IMR-90 (cell line): ENCODE measurements around the gene MIER2. TPM values are rescaled to one million over a fixed set of nuclear protein-coding genes. Genes with fewer than 3 reads are reported as not detected.

Source experiments
- ATAC-seq: fragments of 200-7000 bp; cut with Tn5 transposase; 2 replicates; pipeline ENCODE4 v1.9.1; 2020; ENCODE audit warnings: low read depth, mild to moderate bottlenecking, moderate library complexity
- BruUV-seq: library from RNA; stranded (reverse); fragments of 400-500 nt; replicated peaks from 2 replicates; lab custom pipeline; 2021; lab: Mats Ljungman, UMichigan
- CTCF ChIA-PET: fragments of 300-600 bp; formaldehyde crosslinking; extraction: SDS; loops from one replicate; lab custom pipeline; 2021; ENCODE audit warnings: antibody characterized with exemption; lab: Yijun Ruan, JAX
- POLR2A ChIA-PET: fragments of 300-600 bp; sonication (Branson Sonifier 250); formaldehyde crosslinking; loops from one replicate; lab custom pipeline; 2022; ENCODE audit warnings: antibody characterized with exemption; ENCODE audit not compliant: unreplicated experiment; lab: Charles Lee
- DNase-seq: peaks from one replicate; pipeline ENCODE4 v3.0.0; 2013
- H2AFZ ChIP-seq: replicated peaks from 2 replicates; pipeline ENCODE3; 2013; ENCODE audit warnings: low read length, mild to moderate bottlenecking; ENCODE audit not compliant: poor library complexity
- H2AK5ac ChIP-seq: 2 replicates; pipeline ENCODE4 v1.6.1; 2013; ENCODE audit warnings: low read depth, low read length, inconsistent platforms
- H2AK9ac ChIP-seq: replicated peaks from 2 replicates; pipeline ENCODE3; 2013; ENCODE audit warnings: mild to moderate bottlenecking, low read depth, low read length, moderate library complexity; ENCODE audit not compliant: poor library complexity
- H2BK120ac ChIP-seq: 2 replicates; pipeline ENCODE4 v1.6.1; 2013; ENCODE audit warnings: low read depth, low read length, inconsistent platforms
- H2BK15ac ChIP-seq: 3 replicates; pipeline ENCODE4 v1.6.1; 2013; ENCODE audit warnings: low read depth, low read length, inconsistent platforms
- H2BK20ac ChIP-seq: 2 replicates; pipeline ENCODE4 v1.6.1; 2013; ENCODE audit warnings: low read depth, mild to moderate bottlenecking, inconsistent platforms, low read length, moderate library complexity
- H2BK5ac ChIP-seq: 2 replicates; pipeline ENCODE4 v1.6.1; 2013; ENCODE audit warnings: mild to moderate bottlenecking, low read depth, low read length, inconsistent platforms; ENCODE audit not compliant: poor library complexity, severe bottlenecking
- H3K14ac ChIP-seq: replicated peaks from 2 replicates; pipeline ENCODE4 v1.6.1; 2013; ENCODE audit warnings: low read depth, low read length, inconsistent platforms
- H3K18ac ChIP-seq: 2 replicates; pipeline ENCODE4 v1.6.1; 2013; ENCODE audit warnings: low read depth, low read length, control low read depth
- H3K23ac ChIP-seq: 2 replicates; pipeline ENCODE4 v1.6.1; 2013; ENCODE audit warnings: low read depth, low read length, inconsistent platforms
- H3K27ac ChIP-seq: 2 replicates; pipeline ENCODE4 v1.5.1; 2013; ENCODE audit warnings: mild to moderate bottlenecking, control low read depth, low read length; ENCODE audit not compliant: insufficient read depth
- H3K27me3 ChIP-seq: 2 replicates; pipeline ENCODE4 v1.6.1; 2013; ENCODE audit warnings: low read length; ENCODE audit not compliant: control insufficient read depth, insufficient read depth
- H3K36me3 ChIP-seq: 2 replicates; pipeline ENCODE4 v1.6.1; 2013; ENCODE audit warnings: low read length, mixed read lengths; ENCODE audit not compliant: control insufficient read depth, insufficient read depth
- H3K4ac ChIP-seq: 2 replicates; pipeline ENCODE4 v1.6.1; 2013; ENCODE audit warnings: low read depth, low read length, inconsistent platforms
- H3K4me1 ChIP-seq: 2 replicates; pipeline ENCODE4 v1.6.1; 2013; ENCODE audit warnings: low read length, mixed read lengths; ENCODE audit not compliant: control insufficient read depth, insufficient read depth
- H3K4me2 ChIP-seq: 2 replicates; pipeline ENCODE4 v1.6.1; 2013; ENCODE audit warnings: low read depth, mild to moderate bottlenecking, control low read depth, low read length, moderate library complexity
- H3K4me3 ChIP-seq: 2 replicates; pipeline ENCODE4 v1.5.1; 2013; ENCODE audit warnings: low read depth, mild to moderate bottlenecking, control low read depth, low read length, moderate library complexity; ENCODE audit not compliant: insufficient read depth
- H3K56ac ChIP-seq: 2 replicates; pipeline ENCODE4 v1.6.1; 2013; ENCODE audit warnings: low read length, inconsistent platforms; ENCODE audit not compliant: insufficient read depth; ENCODE audit errors: extremely low read depth
- H3K79me1 ChIP-seq, 2 experiments: 2 replicates each; pipeline ENCODE4 v1.6.1; 2013; ENCODE audit warnings: low read length in 2 of 2, inconsistent platforms in 1 of 2, low read depth in 1 of 2
- H3K9ac ChIP-seq: 2 replicates; pipeline ENCODE4 v1.6.1; 2013; ENCODE audit warnings: low read depth, low read length, control low read depth
- H3K9me1 ChIP-seq: 2 replicates; pipeline ENCODE4 v1.6.1; 2013; ENCODE audit warnings: low read length, inconsistent platforms; ENCODE audit not compliant: insufficient read depth
- H3K9me3 ChIP-seq: 2 replicates; pipeline ENCODE4 v1.6.1; 2013; ENCODE audit warnings: low read length; ENCODE audit not compliant: control insufficient read depth, insufficient read depth
- H4K20me1 ChIP-seq: 2 replicates; pipeline ENCODE4 v1.6.1; 2013; ENCODE audit warnings: low read length, inconsistent platforms; ENCODE audit not compliant: insufficient read depth
- H4K5ac ChIP-seq: 2 replicates; pipeline ENCODE4 v1.6.1; 2013; ENCODE audit warnings: mild to moderate bottlenecking, low read depth, low read length, control low read depth
- H4K8ac ChIP-seq, 2 experiments: 2 replicates each; pipeline ENCODE4 v1.6.1; 2013; ENCODE audit warnings: low read depth in 2 of 2, low read length in 2 of 2, control low read depth in 1 of 2, inconsistent platforms in 1 of 2
- H4K91ac ChIP-seq: 2 replicates; pipeline ENCODE4 v1.6.1; 2013; ENCODE audit warnings: low read depth, low read length, inconsistent platforms; ENCODE audit not compliant: insufficient read depth
- BHLHE40 ChIP-seq: fragments of 150-350 bp; IDR thresholded peaks from 2 replicates; pipeline ENCODE4 v1.6.1; 2016; ENCODE audit warnings: mild to moderate bottlenecking, low read depth, low read length
- CEBPB ChIP-seq: IDR thresholded peaks from 2 replicates; pipeline ENCODE4 v1.6.1; 2012; ENCODE audit warnings: low read depth, low read length, improper control_type of control experiment
- CHD1 ChIP-seq: IDR thresholded peaks from 2 replicates; pipeline ENCODE4 v1.6.1; 2012; ENCODE audit warnings: low read depth, low read length, improper control_type of control experiment
- FOS ChIP-seq: fragments of 150-350 bp; IDR thresholded peaks from 2 replicates; pipeline ENCODE4 v1.6.1; 2016; ENCODE audit warnings: low read depth, low read length
- MAFK ChIP-seq: IDR thresholded peaks from 2 replicates; pipeline ENCODE4 v1.6.1; 2012; ENCODE audit warnings: low read depth, low read length, improper control_type of control experiment
- RAD21 ChIP-seq: IDR thresholded peaks from 2 replicates; pipeline ENCODE4 v1.6.1; 2012; ENCODE audit warnings: low read length, improper control_type of control experiment
- RCOR1 ChIP-seq: IDR thresholded peaks from 2 replicates; pipeline ENCODE4 v1.6.1; 2012; ENCODE audit warnings: mild to moderate bottlenecking, low read length, improper control_type of control experiment; ENCODE audit not compliant: insufficient replicate concordance
- RFX5 ChIP-seq: IDR thresholded peaks from 2 replicates; pipeline ENCODE4 v1.8.0; 2012; ENCODE audit warnings: low read depth, mild to moderate bottlenecking, low read length, moderate library complexity
- SMC3 ChIP-seq: fragments of 150-350 bp; IDR thresholded peaks from 2 replicates; pipeline ENCODE4 v1.6.1; 2016; ENCODE audit warnings: low read depth, mild to moderate bottlenecking, antibody characterized with exemption, low read length, moderate library complexity
- WGBS, 2 experiments: methylation state at CpG; one replicate each; pipeline versions ENCODE4 v1.1.5 to v1.1.7; 2013; ENCODE audit warnings: missing lambda C conversion rate in 2 of 2; ENCODE audit not compliant: insufficient read length in 1 of 2; ENCODE audit errors: extremely low coverage in 2 of 2; 5-methylcytosine and 5-hydroxymethylcytosine counted together
- dilution Hi-C: fragments of 300-500 bp; cut with HindIII; formaldehyde crosslinking; loops from one replicate; pipeline ENCODE4 v1.14.3; 2018; ENCODE audit warnings: low sequenced_read_pairs; ENCODE audit not compliant: unreplicated experiment
- in situ Hi-C: fragments of 300-500 bp; cut with MboI; formaldehyde crosslinking; loops from 3 replicates; pipeline ENCODE4 v1.14.3; 2019; ENCODE audit warnings: low sequenced_read_pairs, inconsistent platforms, mixed read lengths
- intact Hi-C: fragments of 100-400 bp; cut with micrococcal nuclease; formaldehyde crosslinking; loops from 2 replicates; pipeline ENCODE4 v1.10.0; 2022
- polyA plus RNA-seq, 3 experiments: library from polyadenylated mRNA; depleted of rRNA; stranded (reverse); fragments of >200 nt; gene quantifications; 2 replicates each; pipeline ENCODE4 v1.2.3, GENCODE V29; 2012; ENCODE audit warnings: low replicate concordance in 1 of 3
- total RNA-seq: library from RNA; depleted of rRNA; stranded (reverse); fragments of >200 nt; gene quantifications from 2 replicates; pipeline ENCODE4 v1.2.3, GENCODE V29; 2012
- TF ChIP-seq, protein P1 (sequence below): fragments of 150-350 bp; IDR thresholded peaks from 2 replicates; pipeline ENCODE4 v1.6.1; 2016; ENCODE audit warnings: low read depth, mild to moderate bottlenecking, low read length, moderate library complexity, borderline replicate concordance

The MIER2 gene
- total and polyA plus RNA-seq, 2 of the 4 experiments (the other 2 are of a cell fraction), result 28.0 to 28.4 TPM

DNA sequence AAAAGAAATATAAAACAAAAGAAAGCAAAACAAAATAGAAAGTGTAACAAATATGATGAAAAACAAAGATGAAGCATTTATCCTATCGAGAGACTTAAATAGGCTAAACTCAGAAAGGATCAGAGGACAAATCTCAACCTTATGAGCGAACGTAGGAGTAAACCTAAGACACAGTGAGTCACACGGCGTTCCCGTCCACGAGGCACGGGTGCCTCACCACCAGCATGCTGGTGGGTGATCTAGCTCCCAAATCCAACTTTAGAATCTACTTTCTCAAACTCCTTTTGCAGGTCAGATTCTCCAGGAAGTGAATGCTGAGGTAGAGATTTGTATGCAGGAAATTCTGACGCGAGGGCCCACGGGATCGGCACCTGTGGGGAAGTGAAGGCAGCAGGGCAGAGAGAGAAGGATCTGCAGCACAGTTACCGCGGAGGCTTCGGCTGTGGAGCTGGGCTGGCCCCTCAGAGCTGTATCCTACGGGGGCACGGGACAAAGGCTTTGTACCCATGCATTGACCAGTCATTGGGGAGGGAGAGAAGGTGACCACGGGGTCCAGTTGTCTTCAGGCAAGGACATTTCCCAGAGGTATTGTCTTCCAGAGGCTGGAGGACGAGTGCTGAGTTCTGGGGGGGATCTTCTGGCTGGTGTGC, 7.5 kb upstream of the MIER2 start:
- dilution Hi-C loops, result no loop called here
- WGBS, 2 experiments, result 58% methylated on average over 9 of the region's 19 CpGs; no CpG with 5 or more reads in 1 of the 2 experiments
- H2BK120ac ChIP-seq, result no peak overlapping the region
- CTCF ChIA-PET, result interaction anchor here (1.0 kb wide), 1 partner anchor 10 kb away, joined by 4 read pairs; no protein-coding TSS in a partner anchor
- H2BK5ac ChIP-seq, result no peak overlapping the region
- H3K79me1 ChIP-seq, result no peaks in the 10 kb centered on the region
- no peak overlapping the region for H4K5ac ChIP-seq
- in situ Hi-C loops, result no loop called here
- H3K27ac ChIP-seq, result no peak overlapping the region
- H3K4me2 ChIP-seq, result no peak overlapping the region
- no peak overlapping the region for H3K14ac ChIP-seq
- intact Hi-C loops, result no loop called here
- no peak overlapping the region for H2AK9ac ChIP-seq
- H3K23ac ChIP-seq, result no peak overlapping the region
- no peak for ATAC-seq
- no peaks in the 10 kb centered on the region for H3K4me1 ChIP-seq
- no peak overlapping the region for H4K8ac ChIP-seq
- no peak for DNase-seq
- BruUV-seq, result no TSS peak
- TF ChIP-seq MAFK (no peak), RAD21 (no peak), RCOR1 (no peak), RFX5 (no peak), SMC3 (no peak), BHLHE40 (no peak), FOS (no peak), CEBPB (no peak), CHD1 (no peak)
- TF ChIP-seq, protein P1, sequence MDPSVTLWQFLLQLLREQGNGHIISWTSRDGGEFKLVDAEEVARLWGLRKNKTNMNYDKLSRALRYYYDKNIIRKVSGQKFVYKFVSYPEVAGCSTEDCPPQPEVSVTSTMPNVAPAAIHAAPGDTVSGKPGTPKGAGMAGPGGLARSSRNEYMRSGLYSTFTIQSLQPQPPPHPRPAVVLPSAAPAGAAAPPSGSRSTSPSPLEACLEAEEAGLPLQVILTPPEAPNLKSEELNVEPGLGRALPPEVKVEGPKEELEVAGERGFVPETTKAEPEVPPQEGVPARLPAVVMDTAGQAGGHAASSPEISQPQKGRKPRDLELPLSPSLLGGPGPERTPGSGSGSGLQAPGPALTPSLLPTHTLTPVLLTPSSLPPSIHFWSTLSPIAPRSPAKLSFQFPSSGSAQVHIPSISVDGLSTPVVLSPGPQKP, result no peak
- H3K9ac ChIP-seq, result no peak overlapping the region
- H4K91ac ChIP-seq, result no peak overlapping the region
- H3K18ac ChIP-seq, result no peak overlapping the region
- no peaks in the 10 kb centered on the region for H4K20me1 ChIP-seq
- H2BK15ac ChIP-seq, result no peak overlapping the region
- H3K4me3 ChIP-seq, result no peak overlapping the region
- H3K27me3 ChIP-seq, result no peaks in the 10 kb centered on the region
- POLR2A ChIA-PET, result no interaction called here
- no peak overlapping the region for H3K4ac ChIP-seq
- H2AK5ac ChIP-seq, result no peak overlapping the region
- no peak overlapping the region for H2AFZ ChIP-seq
- no peaks in the 10 kb centered on the region for H3K36me3 ChIP-seq
- H2BK20ac ChIP-seq, result no peak overlapping the region
- H3K9me3 ChIP-seq, result no peaks in the 10 kb centered on the region; the same call in 1 of the 2 replicates
- no peak overlapping the region for H3K56ac ChIP-seq
- no peaks in the 10 kb centered on the region for H3K9me1 ChIP-seq
